Activated T-helper 9 cell treated with anti-CD3 and anti-CD28 coated beads, Interleukin-2, amount 50 U/mL, for 16 hours (primary cell): ENCODE results near the gene TGFBR1.
"Not testable (repeated sequence)": the region's sequence is repeated elsewhere in the genome, so short reads cannot be mapped to it uniquely, and the experiment has no call there.

Experiments
- DNase-seq: peaks from one replicate; pipeline ENCODE4 v3.0.0-alpha.2; 2020; ENCODE audit warnings: low read depth

The TGFBR1 gene

DNA sequence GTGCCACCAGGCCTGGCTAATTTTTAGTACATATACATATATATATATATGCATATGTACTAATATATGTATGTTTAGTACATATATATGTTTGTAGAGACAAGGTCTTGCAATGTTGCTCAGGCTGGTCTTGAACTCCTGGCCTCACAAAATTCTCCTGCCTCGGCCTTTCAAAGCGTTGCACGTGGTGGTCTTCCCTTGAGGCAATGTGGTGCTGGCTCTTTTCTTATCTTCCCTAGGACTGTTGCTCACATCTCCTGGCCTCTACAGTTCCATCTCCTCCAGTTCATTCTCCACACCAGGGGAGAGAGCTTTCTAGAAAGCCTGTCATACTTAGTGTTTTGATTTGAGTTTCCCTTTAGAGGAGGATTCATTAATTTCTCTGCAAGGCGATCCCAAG is 28.9 kb upstream of the TGFBR1 start:
- no peak for DNase-seq

DNA sequence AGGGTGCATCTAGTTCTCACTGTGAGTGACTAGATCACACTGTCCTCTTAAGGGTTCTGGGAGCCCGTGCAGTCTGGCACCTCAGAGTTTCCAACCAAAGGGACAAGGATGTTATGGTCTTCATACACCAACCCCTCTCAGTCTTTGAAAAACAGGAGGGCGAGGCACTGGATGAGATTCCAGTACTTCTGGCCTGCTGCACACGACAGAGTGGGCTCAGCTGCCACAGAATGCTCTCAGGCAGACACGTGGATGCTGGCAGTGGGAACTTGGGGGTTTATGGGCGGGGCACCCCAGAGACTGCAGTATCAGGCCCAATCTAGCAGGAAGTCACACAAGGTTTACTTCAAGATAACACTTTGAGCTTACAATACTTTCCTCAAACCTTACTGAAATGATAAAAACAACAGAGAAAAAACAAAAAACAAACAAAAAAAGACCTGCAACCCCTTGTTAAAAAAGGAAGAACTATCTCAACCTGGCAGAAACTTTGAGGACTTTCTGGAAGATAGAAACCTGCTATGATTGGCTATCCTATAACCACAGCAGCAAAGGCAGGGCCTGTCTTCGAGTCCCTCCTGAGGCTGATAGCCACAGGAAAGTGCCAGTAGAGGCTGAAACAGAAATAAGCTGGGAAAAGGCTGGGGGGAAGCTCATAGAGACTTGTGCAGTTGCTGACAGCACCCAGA is 28.3 kb upstream of the TGFBR1 start:
- no peak for DNase-seq

DNA sequence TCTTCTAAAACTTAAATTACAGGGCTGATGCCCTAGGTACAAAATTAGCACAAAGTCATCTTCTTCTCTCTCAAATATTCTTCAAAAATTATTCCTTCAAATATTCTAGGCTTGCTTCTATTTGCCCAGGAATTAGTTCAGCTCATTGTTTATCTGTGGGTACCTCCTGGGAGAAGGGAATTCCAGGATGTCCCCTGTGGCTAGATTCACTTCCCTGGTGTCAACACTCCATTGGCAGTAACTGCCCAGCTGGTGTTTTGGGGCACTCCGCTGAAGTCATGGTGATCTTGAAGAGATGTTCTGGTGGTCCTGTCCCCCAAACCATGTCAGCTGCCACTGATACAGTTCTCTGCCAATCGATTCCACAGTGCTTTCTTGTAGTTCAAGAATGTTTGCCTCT is 26.2 kb upstream of the TGFBR1 start:
- no peak for DNase-seq

DNA sequence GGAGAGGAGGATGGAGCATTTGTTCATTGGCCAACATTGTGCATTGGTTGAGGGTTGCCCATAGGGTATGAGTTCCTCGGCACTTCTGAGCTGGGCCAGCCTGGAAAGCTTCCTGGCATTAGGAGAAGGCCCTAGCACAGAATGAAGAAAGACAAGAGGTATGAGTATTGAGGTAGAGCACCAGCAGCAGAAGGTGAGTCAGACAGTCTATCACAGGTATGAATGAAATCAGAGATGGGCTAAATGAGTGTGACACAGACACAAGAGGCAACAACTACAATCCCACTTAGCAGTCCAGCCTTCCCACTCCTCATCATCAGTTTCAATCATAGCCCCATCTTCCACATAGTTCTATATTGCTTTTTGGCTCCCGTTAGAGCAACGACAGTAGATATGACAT is 25.4 kb upstream of the TGFBR1 start:
- no peak for DNase-seq

DNA sequence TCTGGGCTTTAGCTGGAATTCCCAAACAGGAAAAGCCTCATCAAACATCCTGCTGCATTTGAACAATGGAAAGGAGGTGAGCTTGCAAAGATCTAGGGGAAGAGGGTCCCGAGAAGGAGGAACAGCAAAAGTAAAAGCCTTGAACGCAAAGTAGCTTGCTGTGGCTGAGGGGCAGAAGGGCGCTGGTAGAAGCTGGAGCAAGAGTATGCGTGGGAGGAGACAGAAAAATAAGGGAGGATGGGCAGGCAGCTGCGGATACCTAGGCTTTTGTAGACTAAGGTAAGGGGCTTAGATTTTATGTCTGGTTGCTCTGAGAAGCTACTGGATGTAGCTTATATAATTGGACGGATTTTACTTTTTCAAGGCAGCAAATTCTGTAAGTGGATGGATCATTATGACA is 21.9 kb upstream of the TGFBR1 start:
- no peak for DNase-seq

DNA sequence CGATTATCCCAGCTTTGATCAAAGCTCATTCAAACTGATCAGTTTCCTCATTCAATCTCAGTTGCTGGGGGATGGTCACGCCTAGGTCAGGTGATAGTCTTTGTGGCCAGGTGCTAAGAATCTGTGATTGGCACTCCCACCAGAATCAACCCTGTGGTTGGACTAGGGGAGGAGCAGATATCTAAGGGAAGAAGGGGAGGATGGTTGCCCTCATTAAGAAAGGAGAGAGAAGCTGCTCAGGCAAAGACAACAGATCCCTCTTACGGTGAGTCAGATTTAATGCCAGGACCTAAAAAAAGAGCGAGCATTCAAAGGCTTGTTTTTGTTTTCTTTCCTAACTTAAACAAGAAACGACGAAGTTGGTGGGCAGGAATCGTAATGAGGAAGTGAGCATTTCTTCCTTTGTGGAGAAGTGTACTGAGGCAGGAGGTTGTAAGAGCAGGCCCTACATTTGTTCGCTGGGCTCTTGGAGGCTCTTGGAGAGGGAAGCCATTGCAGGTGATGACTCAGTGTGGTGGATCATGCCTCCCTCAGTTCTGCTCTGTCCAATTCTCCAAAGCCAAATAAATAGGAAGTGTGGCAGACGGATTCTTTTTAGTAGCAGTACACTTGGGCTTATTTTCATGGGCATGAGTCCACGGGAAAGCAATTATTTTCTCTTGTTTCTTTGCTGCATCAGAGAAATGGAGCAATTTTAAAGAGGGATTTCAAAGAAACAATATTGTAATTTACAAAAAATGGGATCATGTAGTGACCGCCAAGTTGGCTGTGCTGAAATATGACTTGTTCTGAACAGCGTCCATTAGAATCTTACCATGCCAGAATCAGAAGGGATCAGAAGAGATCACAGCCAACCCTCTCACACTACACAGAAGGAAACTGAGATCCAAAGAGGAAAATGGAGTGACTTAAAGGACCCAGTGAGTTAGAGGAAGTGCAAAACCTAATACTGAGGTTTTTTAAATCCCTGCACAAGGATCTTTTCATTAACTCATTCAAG is 18.7 kb upstream of the TGFBR1 start:
- no peak for DNase-seq

DNA sequence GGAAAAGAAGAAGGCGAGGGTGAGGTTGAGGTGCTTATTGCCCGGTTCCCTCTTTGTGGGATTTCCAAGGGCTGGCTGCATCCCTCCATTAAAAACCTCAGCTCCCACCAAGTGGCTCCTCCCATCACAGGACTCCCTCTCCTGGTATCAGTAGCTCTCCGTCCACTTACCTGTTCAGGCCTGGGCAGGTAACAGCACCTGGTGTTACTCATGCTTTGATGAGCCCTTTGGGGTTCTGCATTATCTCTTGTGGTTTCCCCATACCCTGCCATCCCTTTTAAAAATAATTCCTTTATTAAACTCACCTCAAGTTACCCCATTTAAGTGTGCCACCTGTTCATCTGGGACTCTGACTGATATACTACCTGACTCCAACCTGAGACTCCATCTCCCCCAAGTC is 17.5 kb upstream of the TGFBR1 start:
- DNase-seq = no peak

DNA sequence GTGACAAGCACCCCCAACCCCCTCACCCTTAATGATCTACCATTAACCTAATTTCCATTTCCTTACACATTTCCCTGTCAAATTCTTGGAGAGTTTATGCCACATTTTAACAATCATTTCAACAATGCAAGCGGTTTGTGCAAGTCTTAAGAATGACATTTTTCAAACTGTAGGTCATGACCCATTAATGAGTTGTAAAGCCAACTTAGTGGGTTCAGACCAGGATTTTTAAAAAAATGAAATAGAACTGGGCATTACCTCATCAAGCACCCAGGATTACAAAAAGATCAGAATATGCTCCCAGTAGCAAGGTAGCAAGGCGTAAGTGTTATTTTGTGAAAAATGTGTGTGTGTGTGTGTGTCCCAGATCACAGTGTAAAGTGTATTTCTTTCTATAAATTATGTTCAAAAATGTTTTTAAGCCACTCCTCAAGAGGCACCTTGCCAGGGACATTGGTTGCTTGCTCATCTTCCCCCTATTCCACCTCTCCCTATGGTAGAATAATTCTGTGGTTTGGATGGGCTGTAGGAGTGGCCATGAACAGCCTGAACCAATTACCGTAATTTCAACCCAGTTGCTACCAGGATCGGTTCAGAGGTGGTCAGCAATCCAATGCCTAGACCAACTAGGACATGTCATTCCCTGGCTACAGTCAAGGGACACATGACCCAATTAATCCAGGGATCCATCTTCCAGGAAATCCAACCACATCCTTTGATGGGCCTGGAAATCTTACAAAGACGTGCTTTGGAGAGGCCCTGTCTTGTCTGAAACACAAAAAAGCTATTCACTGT is 14.4 kb upstream of the TGFBR1 start:
- no peak for DNase-seq

DNA sequence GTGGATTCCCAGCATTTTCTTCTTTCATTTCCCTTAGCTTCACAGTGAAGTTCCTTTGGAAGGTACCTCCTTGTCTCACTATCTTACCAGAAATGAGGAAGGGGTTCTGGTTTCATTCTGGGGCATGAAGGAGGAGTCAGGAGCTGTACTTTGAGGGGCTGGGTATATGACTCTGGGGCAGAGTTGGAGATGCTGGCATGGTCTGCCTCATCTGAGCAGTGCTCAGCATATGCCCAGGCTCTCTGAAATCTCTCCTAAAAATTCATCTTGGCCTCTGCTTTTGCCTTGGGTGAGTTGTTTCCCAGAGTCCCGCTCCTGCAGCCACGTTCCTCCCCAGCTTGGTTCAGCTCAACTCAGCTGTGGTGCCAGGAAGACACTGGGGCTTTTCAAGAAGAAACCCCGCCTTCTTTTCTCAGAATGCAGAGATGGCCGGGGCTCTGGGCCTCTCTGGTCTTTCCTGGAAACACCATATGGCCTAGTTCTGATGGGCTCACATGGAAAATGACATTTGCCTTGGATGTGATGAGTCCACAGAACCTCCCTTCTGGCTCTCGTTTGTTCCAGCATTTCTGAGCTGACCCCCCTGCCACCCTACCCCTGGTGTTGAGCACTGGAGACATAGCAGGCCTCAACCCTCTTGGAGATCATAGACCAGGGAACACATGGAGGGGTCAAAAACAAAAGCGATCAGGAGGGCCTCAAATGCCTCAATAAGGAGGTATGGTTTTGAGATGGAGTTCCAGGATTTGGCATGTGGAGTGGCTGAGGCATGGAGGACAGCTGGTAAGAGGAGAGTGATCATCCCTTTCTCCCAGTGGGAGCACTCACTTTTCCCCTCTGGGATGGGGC is 12.0 kb upstream of the TGFBR1 start:
- DNase-seq = peak; percentile 23

DNA sequence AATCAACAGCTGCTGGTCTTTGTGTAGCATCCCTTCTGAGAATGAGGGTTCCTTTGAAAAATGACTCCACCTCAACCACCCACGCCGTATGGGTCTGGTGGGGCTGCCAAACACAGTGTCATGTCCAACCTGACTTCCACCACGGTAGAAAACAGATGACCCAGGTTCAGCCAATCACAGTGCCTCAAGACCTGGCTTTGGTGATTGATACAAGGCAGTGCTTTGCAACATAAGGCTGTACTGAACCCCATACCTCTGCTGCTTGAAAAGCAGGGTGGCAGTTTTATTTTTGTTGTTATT is 11.5 kb upstream of the TGFBR1 start:
- peak; percentile 7 for DNase-seq

DNA sequence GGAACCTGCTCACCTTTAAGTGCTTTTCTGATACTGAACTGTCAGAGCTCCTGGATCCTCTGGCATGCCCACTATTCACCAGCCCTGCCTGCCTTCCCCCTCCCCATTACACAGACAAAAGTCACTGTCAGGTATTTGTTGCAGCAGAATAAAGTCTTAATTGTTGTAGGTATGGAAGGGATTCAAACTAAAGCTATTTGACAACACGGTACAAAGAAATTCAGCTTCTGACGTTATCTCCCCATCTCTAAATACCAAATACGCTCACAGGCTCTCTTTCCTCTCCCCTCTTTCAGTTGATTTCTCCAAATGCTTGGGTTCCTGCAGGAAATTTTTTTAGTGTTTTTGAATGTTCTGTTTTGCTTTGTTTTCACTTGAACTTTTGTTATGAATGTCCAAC is 9.3 kb upstream of the TGFBR1 start:
- DNase-seq = no peak

DNA sequence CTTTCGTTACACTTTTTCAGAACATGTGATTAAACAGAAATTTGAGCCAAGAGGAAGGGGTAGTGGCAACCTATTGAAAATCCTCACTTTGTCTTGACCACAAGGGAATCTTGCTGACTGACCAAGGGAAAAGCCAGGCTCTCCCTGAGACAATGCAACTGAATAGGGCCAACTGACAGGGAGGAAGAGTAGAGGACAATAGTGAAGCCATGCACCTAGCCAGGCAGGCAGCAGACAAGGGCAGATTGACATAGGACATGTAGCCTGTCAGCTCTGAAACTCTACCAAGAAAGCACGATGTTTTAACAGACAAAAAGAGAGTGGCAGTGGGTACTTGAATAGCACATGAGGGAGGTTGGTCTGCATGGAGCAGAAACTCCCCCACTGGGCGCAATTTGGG is 8.5 kb upstream of the TGFBR1 start:
- no peak for DNase-seq

DNA sequence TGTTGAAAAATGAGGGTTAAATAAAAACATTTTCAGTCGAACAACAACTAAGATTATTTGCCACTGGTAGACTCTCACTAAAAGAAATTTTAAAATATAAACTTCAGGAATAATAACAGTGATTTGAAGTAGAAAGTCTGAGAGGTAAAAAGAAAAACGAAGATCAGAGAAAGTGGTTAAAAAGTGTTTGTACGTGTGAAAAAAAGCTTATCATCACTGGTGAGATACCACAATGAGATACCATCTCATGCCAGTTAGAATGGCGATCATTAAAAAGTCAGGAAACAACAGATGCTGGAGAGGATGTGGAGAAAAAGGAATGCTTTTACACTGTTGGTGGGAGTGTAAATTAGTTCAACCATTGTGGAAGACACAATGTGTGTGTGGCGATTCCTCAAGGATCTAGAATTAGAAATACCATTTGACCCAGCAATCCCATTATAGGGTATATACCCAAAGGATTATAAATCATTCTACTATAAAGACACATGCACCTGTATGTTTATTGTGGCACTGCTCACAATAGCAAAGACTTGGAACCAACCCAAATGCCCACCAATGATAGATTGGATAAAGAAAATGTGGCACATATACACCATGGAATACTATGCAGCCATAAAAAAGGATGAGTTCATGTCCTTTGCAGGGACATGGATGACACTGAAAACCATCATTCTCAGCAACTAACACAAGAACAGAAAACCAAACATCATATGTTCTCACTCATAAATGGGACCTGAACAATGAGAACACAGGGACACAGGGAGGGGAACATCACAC is 4.9 kb upstream of the TGFBR1 start:
- not testable (repeated sequence) for DNase-seq

DNA sequence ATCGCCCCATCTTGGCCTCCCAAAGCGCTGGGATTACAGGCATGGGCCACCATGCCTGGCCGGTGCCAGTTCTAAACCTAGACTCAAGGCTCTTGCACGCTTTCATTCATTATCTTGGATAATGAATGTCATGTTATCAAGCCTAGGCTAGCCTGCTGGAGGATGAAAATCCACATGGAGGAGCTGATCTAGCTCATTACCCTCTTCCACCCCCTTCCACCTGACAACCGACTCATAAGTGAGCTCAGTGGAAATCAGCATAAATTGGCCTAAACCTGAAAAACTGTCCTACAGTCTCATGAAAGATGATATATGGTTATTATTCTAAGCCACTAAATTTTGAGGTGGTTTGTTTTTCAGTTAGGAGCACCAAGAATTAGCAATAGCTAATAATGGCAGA is 3.6 kb upstream of the TGFBR1 start:
- no peak for DNase-seq

DNA sequence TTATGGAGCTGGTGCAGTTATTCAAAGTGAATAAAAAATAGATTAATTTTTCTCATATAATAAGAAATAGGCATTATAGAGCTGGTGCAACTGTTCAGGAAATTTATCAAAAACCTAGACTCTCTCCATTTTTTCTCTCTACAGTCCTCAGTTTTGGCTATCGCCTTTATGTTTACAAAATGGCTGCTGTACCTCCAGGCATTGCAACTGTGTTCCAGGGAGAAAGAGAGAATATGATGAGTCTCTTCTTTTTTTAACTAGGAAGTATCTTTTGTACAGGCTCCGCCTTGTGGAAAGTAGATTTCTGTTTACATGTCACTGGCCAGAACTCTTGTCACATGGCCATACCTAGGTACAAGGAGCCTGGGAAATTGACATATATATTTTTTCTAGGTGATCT is 3.1 kb upstream of the TGFBR1 start:
- no peak for DNase-seq

DNA sequence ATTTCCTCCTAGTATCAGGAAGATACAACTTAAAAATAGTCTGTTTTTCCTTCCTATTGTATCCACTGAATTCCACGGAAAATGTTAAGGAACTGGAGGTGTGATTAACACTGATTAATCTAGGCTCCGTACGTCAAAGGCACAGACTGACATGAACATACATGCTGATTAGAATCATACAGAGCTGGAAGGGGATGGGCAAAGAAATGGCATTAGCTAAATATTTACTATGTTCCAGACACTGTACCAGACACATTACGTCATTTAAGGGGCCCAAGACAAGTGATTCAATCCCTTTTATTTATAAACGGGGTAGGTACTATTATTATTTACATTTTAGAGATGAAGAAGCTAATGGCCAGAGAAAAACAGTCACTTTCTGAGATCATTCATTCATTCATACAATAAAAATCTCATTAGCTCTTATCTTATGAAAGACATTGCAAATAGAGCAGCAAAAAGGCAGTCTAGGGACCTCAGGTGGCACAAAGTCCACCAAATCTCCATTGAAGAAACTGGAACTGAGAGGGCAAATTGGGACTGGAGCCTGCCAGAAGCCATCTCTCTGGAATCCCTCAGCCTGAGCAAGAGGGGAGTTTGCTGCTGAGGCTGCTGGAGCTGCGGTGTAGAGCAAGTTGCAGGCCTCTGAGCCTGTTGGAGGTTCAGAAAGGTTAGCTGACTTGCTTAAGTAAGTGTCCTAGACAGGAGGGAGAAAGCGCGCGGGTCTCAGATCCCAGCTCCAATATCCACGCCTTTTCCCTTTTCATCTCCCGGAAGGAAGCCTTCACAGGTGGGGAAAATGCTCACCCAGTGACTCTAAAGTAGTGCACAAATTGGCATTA is 1.6 kb upstream of the TGFBR1 start:
- DNase-seq = no peak

DNA sequence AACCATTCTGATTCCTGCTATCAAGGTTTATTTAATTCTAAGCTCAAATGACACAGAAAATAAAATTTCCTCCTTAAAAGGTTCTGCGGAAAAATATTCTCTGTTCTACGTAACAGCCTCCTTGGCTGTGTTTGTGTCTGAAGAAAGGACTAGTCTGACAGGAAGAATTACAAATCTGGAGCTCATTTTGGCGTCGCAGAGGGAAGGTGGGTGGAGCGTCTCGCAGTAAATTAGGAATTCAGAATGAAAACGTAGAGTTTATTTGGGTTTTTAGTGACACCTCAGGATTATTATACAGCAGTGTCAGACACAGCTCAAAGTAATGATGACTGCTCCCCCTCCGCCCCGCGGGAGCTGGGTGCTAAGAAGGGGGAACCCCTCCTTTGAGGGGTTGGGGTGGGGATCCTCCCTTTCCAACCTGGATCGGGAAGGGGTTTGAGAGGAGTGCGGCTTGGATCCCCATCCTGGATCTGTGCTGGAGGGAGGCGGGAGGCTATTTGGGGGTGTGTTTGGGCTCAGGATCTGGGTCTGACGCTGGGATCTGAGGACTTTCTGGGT is 933 bp upstream of the TGFBR1 start:
- DNase-seq = no peak

DNA sequence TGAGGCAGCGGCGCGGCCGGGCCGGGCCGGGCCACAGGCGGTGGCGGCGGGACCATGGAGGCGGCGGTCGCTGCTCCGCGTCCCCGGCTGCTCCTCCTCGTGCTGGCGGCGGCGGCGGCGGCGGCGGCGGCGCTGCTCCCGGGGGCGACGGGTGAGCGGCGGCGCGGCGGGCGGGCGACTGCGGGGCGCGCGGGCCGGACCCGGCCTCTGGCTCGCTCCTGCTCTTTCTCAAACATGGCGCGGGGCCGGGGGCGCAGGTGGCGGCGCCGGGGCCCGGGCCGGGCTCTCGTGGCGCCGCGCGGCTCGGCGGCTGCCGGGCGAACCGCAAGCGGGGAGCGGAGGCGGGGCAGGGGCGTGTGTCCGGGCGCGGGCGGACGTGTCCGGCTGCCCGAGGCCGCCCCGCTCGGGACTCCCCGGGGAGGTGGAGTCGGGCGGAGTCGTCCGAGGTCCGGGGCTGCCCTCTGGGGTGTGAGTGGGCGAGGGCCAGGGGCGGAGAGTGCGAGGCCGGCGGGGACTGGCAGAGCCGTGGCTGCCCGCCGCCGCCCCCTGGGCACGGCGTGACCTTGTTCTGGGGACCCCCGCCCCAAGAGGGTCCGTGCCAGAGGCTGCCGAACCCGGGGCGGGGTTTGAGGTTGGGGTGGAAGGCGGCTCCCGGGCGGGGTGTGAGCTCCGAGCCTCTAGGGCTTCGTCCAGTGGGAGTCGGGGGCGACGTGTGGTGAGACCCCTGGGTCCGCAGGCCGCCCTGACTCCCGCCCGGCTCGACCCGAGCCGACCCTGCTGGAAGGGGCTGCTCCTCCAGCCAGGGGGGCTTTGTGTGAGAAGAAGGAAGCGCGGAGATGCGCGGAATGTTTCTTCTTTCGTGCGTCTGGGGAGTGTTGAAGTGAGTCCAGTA is 485 bp downstream of the TGFBR1 start:
- DNase-seq = peak; percentile 4

DNA sequence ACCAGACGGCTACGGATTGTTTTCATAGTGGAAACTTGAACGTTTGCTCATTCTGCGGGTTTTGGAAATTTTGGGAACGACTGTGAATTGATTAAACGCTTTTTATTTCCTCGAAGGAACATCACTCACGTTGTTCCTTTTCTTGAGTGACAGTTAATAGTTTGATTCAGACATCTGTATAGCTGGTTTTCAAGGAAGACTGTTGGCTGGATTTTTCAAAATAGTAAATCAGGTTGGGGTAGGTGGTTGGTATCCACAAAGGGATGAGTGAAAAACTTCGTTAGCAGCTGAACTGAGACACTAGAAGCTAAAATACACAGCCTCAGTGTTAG is 1.1 kb downstream of the TGFBR1 start:
- no peak for DNase-seq
